ENCODE measurements around the gene GMEB2.
"Not testable (repeated sequence)": the region's sequence is repeated elsewhere in the genome, so short reads cannot be mapped to it uniquely, and the experiment has no call there.

The GMEB2 gene

DNA sequence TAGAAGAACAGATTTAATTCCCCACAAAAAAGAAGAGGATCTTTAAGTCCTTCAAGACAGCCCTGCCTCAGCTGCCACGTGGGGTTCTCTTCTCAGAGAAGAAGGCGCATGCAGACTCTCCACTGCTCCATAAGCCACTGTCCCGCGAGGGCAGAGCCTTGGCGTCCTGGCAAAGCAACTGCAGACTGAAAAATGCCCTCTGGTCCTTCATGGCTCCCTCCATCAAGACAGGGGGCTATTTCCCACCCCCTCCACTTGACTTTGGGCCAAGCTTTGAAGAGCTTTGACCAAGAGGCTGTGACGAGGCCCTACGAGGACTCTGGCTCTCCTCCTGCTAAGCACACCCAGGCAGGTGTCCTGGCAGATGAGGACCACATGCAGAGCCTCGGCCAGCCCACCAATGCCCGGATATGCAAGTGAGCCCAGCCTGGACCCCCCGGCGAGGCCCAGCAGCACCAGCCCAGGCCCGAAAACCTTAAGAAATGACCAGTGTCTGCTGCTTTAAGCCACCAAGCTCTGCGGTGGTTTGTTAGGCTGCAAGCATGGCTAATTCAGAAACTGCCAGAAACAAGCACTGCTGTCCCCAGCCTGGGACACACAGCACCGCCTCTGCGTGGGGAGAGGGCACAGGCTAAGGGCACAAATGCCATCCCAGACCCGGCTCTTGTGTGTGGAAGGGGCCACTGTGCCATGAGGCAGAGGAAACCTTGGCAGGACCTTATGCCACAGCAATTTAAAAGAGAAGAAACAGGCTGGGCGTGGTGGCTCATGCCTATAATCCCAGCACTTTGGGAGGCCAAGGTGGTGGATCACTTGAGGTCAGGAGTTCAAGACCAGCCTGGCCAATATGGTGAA lies 16.1 kb downstream of the GMEB2 start:
- DNase-seq: no peak

DNA sequence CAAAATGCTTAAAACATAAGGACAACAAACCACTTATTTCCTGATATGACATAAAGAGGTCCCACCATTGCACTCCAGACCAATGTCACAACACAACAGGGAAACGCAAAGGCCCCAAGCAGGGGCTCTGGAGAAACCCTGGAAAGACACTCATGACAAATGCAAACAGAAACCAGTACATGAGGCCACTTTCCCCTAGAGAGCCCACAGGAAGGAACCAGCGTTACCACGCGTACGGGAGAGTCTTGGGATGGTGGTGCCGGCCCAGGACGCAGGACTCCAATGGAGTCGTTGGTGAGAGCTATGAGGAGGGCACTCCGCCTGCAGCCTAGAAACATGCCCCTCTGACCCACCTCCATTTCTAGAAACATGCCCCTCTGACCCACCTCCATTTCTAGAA lies 20.2 kb downstream of the GMEB2 start:
- DNase-seq: no peak

DNA sequence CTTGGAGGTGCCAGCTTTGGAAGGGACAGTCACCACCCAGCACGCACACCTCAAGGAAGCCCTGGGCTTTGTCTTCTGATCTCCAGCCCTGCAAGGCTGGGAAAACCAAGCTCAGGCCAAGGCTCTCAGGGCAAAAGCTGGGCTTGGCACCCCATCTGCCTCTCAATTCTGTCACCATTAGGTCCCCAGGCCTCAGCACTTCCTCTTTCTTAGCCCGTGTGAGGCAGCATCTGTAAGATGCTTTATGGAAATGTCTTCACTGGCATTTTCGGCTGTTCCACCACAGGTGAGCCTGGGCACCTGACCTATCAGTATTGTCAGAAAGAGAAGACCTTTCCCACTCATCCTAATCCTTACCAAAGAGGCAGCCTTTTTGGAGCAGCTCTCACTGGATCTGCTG lies 24.6 kb downstream of the GMEB2 start:
- no peak for DNase-seq

DNA sequence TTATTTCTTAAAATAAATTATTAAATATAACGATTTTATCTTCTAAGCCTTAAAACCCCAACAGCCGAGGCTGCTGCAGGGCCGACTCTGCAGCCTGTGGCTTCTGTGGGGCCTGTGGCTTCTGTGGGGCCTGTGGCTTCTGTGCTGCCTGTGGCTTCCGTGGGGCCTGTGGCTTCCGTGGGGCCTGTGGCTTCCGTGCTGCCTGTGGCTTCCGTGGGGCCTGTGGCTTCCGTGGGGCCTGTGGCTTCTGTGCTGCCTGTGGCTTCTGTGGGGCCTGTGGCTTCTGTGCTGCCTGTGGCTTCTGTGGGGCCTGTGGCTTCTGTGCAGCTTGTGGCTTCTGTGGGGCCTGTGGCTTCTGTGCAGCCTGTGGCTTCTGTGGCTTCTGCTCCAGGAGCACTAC lies 25.2 kb downstream of the GMEB2 start:
- not testable (repeated sequence) for DNase-seq

DNA sequence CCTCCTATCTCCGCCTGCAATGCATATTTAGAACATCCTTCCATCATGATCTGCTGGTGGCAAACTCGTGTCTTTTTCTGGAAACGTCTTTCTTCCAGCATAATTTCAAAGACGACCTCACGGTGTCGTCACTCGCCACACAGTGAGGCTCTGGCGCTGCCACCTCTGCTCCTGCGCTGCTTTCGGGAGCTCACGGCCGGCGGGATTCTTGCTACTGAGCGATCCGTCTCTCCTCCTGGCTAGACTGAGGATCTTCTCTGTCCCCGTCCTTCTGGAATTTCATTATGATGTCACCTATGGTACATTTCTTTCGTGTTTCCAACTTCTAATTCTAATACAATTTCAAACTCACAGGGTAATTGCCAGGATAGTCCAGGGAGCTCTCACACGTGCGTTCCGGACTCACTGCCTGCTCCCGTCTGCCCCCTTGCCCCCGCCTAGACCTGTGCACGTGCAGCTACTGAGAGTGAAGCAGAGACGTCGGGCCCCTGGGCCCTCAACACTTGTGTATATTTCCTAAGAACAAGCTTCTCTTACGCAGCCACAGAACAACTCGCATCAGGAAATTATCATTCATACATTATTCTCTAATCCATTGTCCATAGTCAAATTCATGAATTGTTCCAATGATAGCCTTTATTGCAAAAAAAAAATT lies 27.4 kb downstream of the GMEB2 start:
- DNase-seq: no peak

DNA sequence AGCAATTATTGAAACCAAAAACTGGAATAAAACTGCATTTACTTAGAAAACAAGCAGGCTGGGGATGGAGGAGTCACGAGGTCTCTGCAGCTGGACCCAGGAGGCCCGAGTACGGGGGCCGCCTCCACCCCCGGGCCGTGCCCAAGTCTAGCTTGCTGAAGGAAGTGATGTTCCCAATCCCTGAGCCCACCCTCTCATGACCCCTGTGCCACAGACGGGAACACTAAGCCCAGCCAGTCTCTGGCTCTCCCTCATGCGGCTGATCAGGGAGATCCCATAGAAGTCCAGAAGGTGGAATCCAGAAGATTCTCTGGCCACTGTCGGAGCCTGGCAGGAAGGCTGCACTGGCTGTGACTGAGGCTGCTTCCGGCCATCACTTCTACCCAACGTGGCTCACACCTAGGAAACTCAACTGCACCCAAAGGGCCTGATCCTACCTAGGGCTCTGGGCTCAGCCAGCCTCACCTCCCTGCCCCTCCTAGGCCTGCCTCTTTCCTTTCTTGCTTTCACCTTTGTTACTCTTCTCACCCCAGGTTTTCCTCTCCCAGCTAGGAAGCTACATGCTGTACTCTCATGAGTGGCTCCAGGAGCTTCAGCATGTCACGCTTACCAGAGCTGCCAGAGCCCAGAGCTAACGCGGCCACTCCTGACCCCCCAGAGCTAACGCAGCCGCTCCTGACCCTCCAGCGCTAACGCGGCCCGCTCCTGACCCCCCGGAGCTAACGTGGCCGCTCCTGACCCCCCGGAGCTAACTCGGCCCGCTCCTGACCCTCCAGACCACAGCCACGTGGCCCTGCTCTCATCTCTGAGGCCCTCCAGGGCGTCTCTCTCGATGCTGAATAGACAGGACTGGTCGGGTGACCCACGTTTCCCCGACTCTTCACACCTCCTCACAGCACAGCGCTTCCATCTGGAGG lies 28.2 kb downstream of the GMEB2 start:
- no peak for DNase-seq

DNA sequence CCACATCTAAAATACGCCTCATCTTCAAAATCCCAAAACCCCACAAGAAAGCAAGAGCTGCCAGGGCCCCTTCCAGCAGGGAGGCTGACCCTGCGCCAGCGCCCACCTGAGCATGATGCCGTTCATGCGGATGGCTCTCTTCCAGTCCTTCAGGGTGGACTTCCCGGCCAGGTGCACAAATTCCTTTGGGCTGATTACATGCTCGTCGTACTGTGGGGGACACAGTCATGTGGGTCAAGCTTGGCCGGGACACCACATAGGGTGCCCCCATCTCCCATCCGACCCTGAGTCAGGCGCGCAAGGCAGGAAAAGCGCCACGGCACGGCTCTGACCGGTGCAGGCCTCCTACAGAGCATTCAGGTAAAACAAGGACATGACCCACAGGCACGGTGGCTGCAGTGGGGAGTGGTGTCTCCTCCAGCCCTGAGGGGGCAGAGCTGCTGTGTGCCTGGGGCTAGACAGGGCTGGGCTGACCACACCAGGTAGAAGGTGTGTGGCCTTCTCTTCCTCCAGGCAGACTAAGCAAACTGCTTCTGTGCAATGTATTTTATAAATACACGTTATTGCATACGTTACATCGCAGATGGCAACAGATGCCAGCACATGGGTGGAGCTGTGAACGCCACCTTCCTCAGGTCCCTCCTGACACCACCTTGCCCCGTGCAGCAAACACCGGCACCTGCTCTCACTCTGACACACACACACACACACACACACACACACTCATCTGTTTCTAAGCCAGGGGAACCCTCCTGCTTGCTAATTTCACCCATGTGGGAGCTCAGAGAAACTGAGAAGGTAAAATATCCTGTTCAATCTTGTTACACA lies 29.0 kb downstream of the GMEB2 start:
- no peak for DNase-seq

DNA sequence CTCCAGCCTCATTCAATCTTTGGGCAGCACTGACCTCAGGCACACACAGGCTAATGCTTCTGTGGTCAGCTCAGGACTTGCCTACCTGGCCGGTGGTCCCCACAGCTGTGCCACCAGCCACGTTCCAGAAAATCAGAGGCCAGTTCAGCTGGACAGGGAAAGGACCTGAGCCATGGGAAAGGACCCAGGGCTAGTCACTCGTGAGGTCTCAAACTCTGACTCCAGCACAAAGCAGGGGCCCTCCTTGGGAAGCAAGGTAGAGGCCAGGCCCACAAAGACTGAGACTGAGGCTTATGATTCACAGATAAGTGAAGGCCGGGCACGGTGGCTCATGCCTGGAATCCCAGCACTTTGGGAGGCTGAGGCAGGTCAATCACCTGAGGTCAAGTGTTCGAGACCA lies 30.5 kb downstream of the GMEB2 start:
- no peak for DNase-seq

DNA sequence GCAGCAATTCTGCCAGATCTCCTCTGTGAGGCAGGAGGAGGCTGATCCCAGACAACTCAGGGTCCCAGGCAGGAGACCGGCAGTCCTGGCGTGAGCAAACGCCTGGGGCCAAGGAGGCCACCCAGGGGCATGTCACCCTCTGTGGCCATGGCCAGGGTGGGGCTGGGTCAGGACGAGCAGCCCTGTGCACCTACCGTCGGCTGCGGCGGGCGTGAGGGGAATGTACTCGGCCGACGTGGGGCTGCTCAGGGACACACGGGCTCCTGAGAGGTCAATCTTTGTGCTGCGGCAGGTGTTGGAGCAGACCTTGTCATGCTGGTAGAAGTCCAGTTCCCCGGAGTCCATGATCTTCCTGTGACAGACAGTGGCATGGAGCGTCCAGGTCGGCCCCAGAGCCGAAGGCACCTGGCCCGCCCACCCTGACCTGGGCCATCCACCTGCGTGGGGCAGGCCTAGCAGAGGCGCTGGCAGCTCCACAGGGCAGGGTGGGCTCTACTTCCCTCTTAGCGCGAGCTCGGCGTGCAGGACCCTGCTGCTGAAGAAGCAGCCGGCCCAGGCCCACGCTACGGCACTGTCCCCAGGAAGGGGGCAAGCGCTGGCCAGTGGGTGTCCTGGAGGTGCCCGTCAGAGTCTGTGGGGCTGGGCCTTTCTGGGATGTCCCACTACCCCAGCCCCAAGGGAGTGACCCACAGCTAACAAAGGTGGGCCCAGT lies 31.3 kb downstream of the GMEB2 start:
- DNase-seq: no peak

DNA sequence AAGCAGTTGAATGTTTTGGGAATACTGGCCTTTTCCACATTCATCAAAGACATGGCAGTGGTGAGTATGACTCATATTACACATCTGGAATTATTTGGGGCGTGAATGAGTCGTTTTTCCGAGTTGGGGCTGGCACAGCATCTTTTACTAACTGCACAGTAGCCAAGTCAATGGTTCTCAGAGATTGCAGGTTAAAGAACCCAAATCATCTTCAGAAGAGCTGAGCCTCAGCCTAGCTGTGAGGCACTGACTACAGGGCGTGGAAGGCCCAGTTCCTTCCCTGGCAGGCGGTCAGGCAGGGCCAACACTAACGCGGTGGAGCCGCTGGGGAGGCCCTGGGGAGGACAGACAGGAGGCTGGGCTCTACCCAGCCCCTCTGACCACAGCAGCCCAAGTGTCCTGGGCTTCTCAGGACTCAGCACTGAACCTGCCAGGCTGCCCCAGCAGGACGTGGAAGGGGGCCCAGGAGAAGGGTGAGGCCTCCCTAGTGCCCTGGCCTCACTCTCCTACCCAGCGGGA lies 32.8 kb downstream of the GMEB2 start:
- DNase-seq: no peak

DNA sequence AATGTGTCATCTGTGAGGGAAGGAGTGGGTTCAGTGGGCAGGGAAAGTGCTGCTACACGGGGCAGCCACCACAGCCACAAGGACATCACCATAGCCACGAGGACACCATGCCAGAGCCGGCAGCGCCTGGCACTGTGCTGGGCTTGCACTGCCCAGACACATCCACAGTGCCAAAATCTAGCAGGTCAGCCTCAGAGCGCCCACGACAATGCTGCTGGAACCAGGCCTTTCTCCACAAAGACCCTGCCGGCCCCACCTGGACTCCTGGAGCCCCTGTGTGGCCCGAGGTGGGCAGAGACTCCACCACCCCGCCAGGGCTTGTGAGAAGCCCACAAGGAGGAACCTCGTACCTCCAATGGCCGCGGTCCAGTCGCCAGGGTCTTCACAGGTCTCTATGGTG lies 34.2 kb downstream of the GMEB2 start:
- no peak for DNase-seq

DNA sequence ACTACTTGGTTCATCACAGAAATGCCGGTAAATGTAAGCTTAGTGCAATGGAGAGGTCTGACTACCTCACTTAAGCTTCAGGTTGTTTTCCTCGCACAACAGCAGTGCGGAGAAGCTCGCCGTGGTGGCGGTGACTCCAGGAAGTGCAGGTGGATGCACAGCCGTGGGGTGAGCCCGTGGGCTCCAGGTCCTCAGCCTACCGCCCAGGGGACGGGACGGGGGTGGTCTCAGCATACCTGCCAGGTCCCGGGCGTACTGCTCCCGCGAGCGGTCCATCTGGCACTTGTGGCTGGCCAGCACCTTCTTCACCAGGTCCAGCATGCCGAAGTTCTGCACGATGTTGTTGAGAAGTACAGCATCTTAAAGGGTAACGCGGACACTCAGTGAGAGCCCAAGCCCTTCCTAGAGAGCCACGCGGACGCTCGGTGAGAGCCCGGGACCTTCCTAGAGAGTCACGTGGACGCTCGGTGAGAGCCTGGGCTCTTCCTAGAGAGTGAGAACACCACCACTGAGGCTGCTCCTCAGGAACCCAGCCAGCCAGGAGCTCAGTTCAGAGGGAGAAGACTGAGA lies 35.0 kb downstream of the GMEB2 start:
- DNase-seq: no peak

DNA sequence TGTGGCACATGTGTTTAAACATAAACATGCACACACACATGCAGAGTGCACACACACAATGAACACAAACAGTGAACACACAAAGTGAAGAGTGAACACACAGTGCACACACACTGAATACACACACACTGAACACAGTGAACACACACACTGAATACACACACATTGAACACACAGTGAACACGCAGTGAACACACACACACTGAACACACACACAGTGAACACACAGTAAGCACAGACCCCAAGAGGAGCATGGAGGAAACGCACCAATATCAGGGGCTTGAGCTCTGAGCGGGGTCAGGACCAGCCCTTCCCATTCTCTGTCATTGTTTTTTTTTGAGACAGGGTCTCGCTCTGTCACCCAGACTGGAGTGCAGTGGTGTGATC lies 35.8 kb downstream of the GMEB2 start:
- no peak for DNase-seq

DNA sequence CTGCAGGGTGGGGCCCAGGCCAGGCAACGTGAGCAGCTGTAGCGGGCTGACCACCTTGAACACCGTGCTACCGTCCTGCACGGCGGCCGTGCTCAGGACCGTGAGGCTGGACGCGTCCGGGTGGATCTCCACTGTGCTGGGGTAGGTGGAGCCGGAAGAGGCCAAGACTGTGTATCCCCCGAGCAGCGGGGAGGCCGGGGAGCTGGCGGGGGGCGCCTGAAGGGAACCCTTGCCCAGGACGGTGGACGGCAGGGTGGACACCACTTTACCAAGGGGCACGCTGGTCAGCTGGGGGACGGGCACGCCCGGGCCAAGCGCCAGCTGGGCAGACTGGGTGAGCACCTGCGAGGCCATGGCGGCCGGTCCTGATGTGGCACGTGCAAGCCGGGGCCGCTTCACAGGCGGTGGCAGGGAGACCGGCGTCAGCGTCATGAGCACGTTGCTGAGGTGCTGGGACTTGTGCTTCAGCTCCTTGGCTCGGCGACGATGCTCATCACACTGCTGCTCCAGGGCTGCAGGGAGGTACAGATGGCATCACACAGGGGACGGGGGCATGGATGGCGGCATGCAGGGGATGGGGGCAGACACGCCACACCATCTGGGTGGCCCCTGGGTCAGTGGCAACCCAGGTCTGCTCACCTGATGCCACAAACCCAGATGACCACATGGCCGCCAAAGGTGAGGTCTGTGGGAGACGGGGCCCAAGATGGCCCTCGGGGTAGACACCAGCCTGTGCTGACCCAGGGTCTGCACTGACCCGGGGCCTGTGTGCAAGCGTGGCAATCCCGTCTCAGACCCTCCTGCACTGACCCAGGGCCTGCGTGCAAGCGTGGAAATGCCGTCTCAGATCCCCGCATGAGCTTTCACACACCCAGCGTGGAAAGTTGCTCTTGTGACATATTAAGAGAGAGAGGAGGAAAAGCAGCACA lies 36.4 kb downstream of the GMEB2 start:
- no peak for DNase-seq

DNA sequence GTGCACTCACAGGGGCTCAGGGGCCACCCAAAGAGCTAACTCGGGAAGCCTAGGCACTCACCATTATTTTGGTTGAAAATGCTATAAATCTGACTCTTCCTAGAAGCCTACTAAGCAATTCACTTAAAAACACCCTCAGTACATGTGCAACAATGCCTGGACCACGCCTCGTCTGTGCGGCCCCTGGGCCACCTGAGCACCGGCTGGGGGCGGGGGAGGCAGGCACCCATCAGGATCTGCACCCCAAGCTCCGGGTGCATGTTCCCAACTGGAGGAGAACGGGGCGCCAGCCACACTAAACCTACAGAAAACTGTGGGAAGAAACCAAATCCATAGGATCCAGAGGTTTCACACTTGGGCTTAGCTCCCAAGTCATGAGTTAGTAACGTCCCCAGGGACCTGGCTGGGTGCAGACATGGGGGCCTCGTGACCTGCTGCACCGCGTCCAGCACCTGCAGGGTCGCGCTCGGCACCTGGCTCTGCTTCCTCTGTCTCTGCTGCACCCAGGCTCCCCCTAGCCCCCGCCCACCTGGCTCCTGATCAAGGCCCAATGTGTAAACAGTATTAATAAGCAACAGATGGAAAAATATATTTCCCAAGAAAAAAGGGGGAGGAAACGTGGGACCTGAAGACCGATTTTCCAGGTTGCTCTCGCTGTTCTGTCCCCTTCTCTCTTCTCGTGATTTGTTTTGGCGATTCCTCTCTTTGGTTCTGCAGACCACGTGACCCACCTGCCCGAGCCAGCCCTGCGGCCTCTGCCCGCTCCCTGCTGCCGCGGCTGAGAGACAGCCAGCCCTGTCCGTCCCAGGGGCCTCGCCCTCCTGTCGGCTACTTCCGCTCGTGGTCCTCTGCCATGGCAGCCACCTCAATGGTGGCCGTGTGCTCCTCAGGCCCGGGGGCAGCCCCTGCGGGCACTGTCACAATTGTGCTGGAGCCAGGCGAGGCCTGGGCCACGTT lies 37.4 kb downstream of the GMEB2 start:
- DNase-seq: no peak

DNA sequence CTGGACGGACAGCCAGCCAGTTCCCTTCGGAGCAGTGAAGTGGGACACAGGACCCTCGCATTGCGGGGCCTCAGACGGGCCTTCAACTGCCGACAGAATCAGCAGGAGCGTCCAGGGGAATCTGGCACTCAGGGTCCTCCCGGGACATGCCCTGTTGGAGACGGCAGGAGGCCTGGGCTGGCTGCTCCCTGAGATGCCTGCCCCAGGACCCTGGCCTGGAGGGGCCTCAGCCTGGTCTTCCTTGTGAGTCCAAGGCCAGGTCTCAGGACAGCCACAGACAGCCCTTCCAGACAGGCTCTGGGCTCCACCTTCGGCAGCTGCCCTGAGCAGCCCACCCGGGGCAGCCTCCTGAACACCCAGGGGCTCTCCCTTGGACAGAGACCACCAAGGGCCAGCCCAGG lies 38.3 kb downstream of the GMEB2 start:
- DNase-seq: no peak

DNA sequence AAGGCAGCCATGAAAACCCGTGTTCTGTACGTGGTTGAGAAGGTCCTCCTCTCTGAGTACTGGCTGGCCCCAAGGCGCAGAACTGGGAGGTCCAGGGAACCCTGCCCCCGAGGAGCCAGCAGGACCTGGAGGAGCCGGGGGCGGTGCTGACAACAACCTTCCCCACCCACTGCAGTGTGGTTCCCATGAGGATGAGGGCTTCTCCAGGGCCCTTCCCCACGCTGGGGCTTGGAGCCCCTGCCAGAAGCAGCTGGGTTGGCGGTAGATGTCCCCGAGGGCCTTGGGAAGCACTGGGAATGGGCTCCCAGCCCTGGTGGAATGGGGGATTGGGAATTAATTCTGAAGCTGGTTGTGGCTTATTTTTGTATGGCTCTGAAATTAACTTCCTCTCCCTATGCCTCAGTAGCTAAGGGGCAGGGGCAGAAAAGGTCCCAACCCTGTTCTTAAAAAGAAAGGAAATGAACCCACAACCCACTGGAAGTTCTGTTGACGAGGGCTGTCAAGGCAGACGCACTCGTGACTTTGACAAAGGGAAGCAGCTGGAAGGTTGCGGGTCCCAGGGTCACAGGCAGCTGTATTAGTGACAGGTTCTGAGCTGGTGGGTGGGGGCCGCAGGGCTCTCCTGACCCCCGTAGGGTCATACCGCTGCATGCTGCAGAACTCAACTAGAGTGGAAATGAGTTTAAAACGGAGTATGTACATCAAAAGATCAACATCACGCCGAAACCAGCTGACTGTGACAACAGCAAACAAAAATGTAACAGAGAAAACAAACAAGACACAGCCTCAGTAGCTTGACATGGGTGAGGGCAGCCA lies 38.9 kb downstream of the GMEB2 start:
- no peak for DNase-seq

DNA sequence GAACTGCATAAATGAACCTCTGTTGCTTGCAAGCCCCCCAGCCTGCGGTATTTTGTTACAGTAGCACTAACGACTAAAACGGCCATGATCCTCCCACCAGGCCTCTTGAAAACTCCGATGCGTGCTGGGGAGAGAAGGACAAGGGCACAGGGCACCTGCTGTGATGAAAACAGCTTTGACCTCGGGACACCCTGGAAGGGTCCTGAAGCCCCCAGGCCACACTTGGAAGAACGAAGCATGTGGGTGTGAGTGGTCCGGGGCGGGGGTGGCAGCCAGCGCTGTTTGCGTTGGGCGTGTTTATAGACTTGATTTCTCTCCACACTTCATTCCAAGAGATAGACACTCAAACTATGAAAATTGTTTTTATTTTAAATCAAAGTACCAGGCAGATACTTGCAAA lies 39.6 kb downstream of the GMEB2 start:
- no peak for DNase-seq
